Stimulated activated CD4-positive, alpha-beta T cell treated with anti-CD3 and anti-CD28 coated beads, Interleukin-12 subunit alpha, Interleukin-12 subunit beta, amount 100 ng/mL, for 4 hours (primary cell): ENCODE results near the gene DCUN1D2.
"Not testable (repeated sequence)": the region's sequence is repeated elsewhere in the genome, so short reads cannot be mapped to it uniquely, and the experiment has no call there.

Source experiments
- DNase-seq: peaks from one replicate; pipeline ENCODE4 v3.0.0-alpha.2; 2020

DCUN1D2 gene

GRCh38 chr13:113442354-113442984 lies 48.0 kb downstream of the DCUN1D2 start:
- no peak for DNase-seq

GRCh38 chr13:113441661-113442060 lies 48.9 kb downstream of the DCUN1D2 start:
- no peak for DNase-seq

- DNase-seq, result no peak
Measured at GRCh38 chr13:113437408-113438010, 53.0 kb downstream of the DCUN1D2 start.

GRCh38 chr13:113436866-113437265 lies 53.6 kb downstream of the DCUN1D2 start:
- DNase-seq, result not testable (repeated sequence)

- not testable (repeated sequence) for DNase-seq
Measured at GRCh38 chr13:113435907-113436306, 54.6 kb downstream of the DCUN1D2 start.

GRCh38 chr13:113433391-113433916 lies 57.1 kb downstream of the DCUN1D2 start:
- DNase-seq, result no peak

- DNase-seq, result no peak
Measured at GRCh38 chr13:113432506-113433270, 57.8 kb downstream of the DCUN1D2 start.

- no peak for DNase-seq
Measured at GRCh38 chr13:113431171-113431570, 59.3 kb downstream of the DCUN1D2 start.

- DNase-seq, result no peak
Measured at GRCh38 chr13:113430378-113431110, 60.0 kb downstream of the DCUN1D2 start.

- no peak for DNase-seq
Measured at GRCh38 chr13:113429608-113429985, 60.9 kb downstream of the DCUN1D2 start.

- no peak for DNase-seq
Measured at GRCh38 chr13:113428871-113429607, 61.5 kb downstream of the DCUN1D2 start.

GRCh38 chr13:113428469-113428865 lies 62.0 kb downstream of the DCUN1D2 start:
- DNase-seq, result no peak

GRCh38 chr13:113427562-113428468 lies 62.7 kb downstream of the DCUN1D2 start:
- no peak for DNase-seq

- DNase-seq, result no peak
Measured at GRCh38 chr13:113426591-113426986, 63.9 kb downstream of the DCUN1D2 start.

- DNase-seq, result no peak
Measured at GRCh38 chr13:113425941-113426590, 64.4 kb downstream of the DCUN1D2 start.

GRCh38 chr13:113423520-113424163 lies 66.9 kb downstream of the DCUN1D2 start:
- DNase-seq, result no peak

- DNase-seq, result no peak
Measured at GRCh38 chr13:113422807-113423519, 67.5 kb downstream of the DCUN1D2 start.

- no peak for DNase-seq
Measured at GRCh38 chr13:113421673-113422270, 68.7 kb downstream of the DCUN1D2 start.
